Astrocyte (in vitro differentiated cells and primary cell): Measurements from ENCODE around the gene TFB1M.

ENCODE experiments used
- CTCF ChIP-seq: IDR thresholded peaks from 2 replicates; pipeline ENCODE4 v1.5.1; 2011; ENCODE audit warnings: low read depth, mild to moderate bottlenecking, inconsistent platforms, low read length, moderate library complexity; ENCODE audit not compliant: insufficient read depth
- EZH2 ChIP-seq: IDR thresholded peaks from 2 replicates; pipeline ENCODE4 v1.6.1; 2012; ENCODE audit warnings: mild to moderate bottlenecking, low read length, inconsistent platforms; ENCODE audit not compliant: insufficient read depth

DNA sequence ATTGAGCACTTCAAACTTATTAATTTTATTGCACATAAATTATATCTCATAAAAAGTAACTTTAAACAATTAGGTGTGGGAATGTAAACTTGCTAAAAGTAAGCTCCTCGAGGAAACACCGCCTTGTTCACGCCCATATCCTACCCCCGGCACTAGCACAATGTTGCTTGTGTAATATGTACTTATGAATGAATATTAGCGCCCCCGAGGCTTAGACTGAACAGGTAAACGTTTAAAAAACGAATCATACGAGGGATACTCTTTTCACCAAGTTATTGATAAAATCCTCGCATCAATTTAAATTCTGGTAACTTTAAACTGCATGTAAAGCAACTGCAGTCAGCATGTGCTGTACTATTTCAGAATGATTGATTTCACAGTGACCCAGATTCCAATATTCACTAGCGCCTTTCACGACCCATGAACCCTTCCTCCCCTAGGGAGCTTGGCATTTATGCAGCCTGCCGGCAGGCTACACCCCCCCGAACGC is 637 bp downstream of the TFB1M start:
- no peak for TF ChIP-seq CTCF
- TF ChIP-seq EZH2: no peak
